ENCODE data around the gene PHACTR3. TPM values are rescaled to one million over a fixed set of nuclear protein-coding genes. Genes with fewer than 3 reads are reported as not detected.

PHACTR3 gene
- total RNA-seq, 3 donors from 2014 or later = 0.11 TPM; not detected in 2

GRCh38 chr20:59667981-59668515, 63.7 kb downstream of the PHACTR3 start:
- H3K4me1 Mint-ChIP-seq (ENCODE audit: low read depth) = no peaks in the 10 kb centered on the region
- H3K4me3 Mint-ChIP-seq = no peak overlapping the region
- H3K36me3 Mint-ChIP-seq (ENCODE audit: insufficient read depth) = no peaks in the 10 kb centered on the region
- no peaks in the 10 kb centered on the region for H3K9me3 Mint-ChIP-seq
- peaks cover 5% of the 10 kb centered on the region for H3K27me3 Mint-ChIP-seq (ENCODE audit: low read depth)
- no peak for DNase-seq
- ATAC-seq = no peak

- Mint-ChIP-seq H3K27me3 (ENCODE audit: low read depth) (peaks cover 7% of the 10 kb centered on the region), H3K4me3 (no peak overlapping the region), H3K36me3 (ENCODE audit: insufficient read depth) (no peaks in the 10 kb centered on the region), H3K9me3 (no peaks in the 10 kb centered on the region), H3K4me1 (ENCODE audit: low read depth) (no peaks in the 10 kb centered on the region)
- ATAC-seq = no peak
- no peak for DNase-seq
These were observed 64.8 kb downstream of the PHACTR3 start for GRCh38 chr20:59668926-59669850.

GRCh38 chr20:59670786-59671492, 66.6 kb downstream of the PHACTR3 start:
- no peak for ATAC-seq
- peaks cover 9% of the 10 kb centered on the region for H3K27me3 Mint-ChIP-seq (ENCODE audit: low read depth)
- H3K4me3 Mint-ChIP-seq = no peak overlapping the region
- DNase-seq = no peak
- H3K36me3 Mint-ChIP-seq (ENCODE audit: insufficient read depth) = no peaks in the 10 kb centered on the region
- H3K9me3 Mint-ChIP-seq = no peaks in the 10 kb centered on the region
- no peaks in the 10 kb centered on the region for H3K4me1 Mint-ChIP-seq (ENCODE audit: low read depth)

- H3K4me1 Mint-ChIP-seq (ENCODE audit: low read depth) = no peaks in the 10 kb centered on the region
- no peaks in the 10 kb centered on the region for H3K9me3 Mint-ChIP-seq
- ATAC-seq = no peak
- H3K36me3 Mint-ChIP-seq (ENCODE audit: insufficient read depth) = no peaks in the 10 kb centered on the region
- H3K27me3 Mint-ChIP-seq (ENCODE audit: low read depth) = peaks cover 13% of the 10 kb centered on the region
- no peak for DNase-seq
- no peak overlapping the region for H3K4me3 Mint-ChIP-seq
These were observed 67.5 kb downstream of the PHACTR3 start for GRCh38 chr20:59671661-59672471.

GRCh38 chr20:59672576-59672975, 68.2 kb downstream of the PHACTR3 start:
- DNase-seq (no peak), ATAC-seq (no peak)
- H3K4me3 Mint-ChIP-seq = no peak overlapping the region
- no peaks in the 10 kb centered on the region for H3K9me3 Mint-ChIP-seq
- no peaks in the 10 kb centered on the region for H3K36me3 Mint-ChIP-seq (ENCODE audit: insufficient read depth)
- H3K4me1 Mint-ChIP-seq (ENCODE audit: low read depth) = no peaks in the 10 kb centered on the region
- peaks cover 15% of the 10 kb centered on the region for H3K27me3 Mint-ChIP-seq (ENCODE audit: low read depth)

- Mint-ChIP-seq H3K9me3 (no peaks in the 10 kb centered on the region), H3K4me3 (no peak overlapping the region), H3K27me3 (ENCODE audit: low read depth) (peaks cover 21% of the 10 kb centered on the region), H3K36me3 (ENCODE audit: insufficient read depth) (no peaks in the 10 kb centered on the region), H3K4me1 (ENCODE audit: low read depth) (no peaks in the 10 kb centered on the region)
- no peak for DNase-seq
- ATAC-seq = no peak
These were observed 69.1 kb downstream of the PHACTR3 start for GRCh38 chr20:59673288-59673997.

GRCh38 chr20:59673998-59674445, 69.7 kb downstream of the PHACTR3 start:
- ATAC-seq = no peak
- Mint-ChIP-seq H3K4me1 (ENCODE audit: low read depth) (no peaks in the 10 kb centered on the region), H3K9me3 (no peaks in the 10 kb centered on the region), H3K36me3 (ENCODE audit: insufficient read depth) (no peaks in the 10 kb centered on the region), H3K27me3 (ENCODE audit: low read depth) (peaks cover 23% of the 10 kb centered on the region), H3K4me3 (no peak overlapping the region)
- DNase-seq = no peak

- Mint-ChIP-seq H3K4me1 (ENCODE audit: low read depth) (no peaks in the 10 kb centered on the region), H3K27me3 (ENCODE audit: low read depth) (peaks cover 23% of the 10 kb centered on the region), H3K36me3 (ENCODE audit: insufficient read depth) (no peaks in the 10 kb centered on the region), H3K4me3 (no peak overlapping the region), H3K9me3 (no peaks in the 10 kb centered on the region)
- no peak for DNase-seq
- no peak for ATAC-seq
These were observed 71.9 kb downstream of the PHACTR3 start for GRCh38 chr20:59676126-59676850.

GRCh38 chr20:59676851-59677182, 72.5 kb downstream of the PHACTR3 start:
- ATAC-seq (no peak), DNase-seq (no peak)
- H3K9me3 Mint-ChIP-seq = no peaks in the 10 kb centered on the region
- no peaks in the 10 kb centered on the region for H3K4me1 Mint-ChIP-seq (ENCODE audit: low read depth)
- peaks cover 23% of the 10 kb centered on the region for H3K27me3 Mint-ChIP-seq (ENCODE audit: low read depth)
- no peak overlapping the region for H3K4me3 Mint-ChIP-seq
- no peaks in the 10 kb centered on the region for H3K36me3 Mint-ChIP-seq (ENCODE audit: insufficient read depth)

GRCh38 chr20:59677586-59677985, 73.2 kb downstream of the PHACTR3 start:
- Mint-ChIP-seq H3K36me3 (ENCODE audit: insufficient read depth) (no peaks in the 10 kb centered on the region), H3K4me1 (ENCODE audit: low read depth) (no peaks in the 10 kb centered on the region), H3K27me3 (ENCODE audit: low read depth) (peaks cover 22% of the 10 kb centered on the region), H3K4me3 (no peak overlapping the region), H3K9me3 (no peaks in the 10 kb centered on the region)
- ATAC-seq (no peak), DNase-seq (no peak)

- H3K4me1 Mint-ChIP-seq (ENCODE audit: low read depth) = no peaks in the 10 kb centered on the region
- no peak overlapping the region for H3K4me3 Mint-ChIP-seq
- no peaks in the 10 kb centered on the region for H3K9me3 Mint-ChIP-seq
- no peak for DNase-seq
- H3K27me3 Mint-ChIP-seq (ENCODE audit: low read depth) = peaks cover 21% of the 10 kb centered on the region
- ATAC-seq = no peak
- H3K36me3 Mint-ChIP-seq (ENCODE audit: insufficient read depth) = no peaks in the 10 kb centered on the region
These were observed 73.9 kb downstream of the PHACTR3 start for GRCh38 chr20:59678288-59678687.

- no peaks in the 10 kb centered on the region for H3K9me3 Mint-ChIP-seq
- no peaks in the 10 kb centered on the region for H3K4me1 Mint-ChIP-seq (ENCODE audit: low read depth)
- H3K4me3 Mint-ChIP-seq = no peak overlapping the region
- no peak for DNase-seq
- no peaks in the 10 kb centered on the region for H3K36me3 Mint-ChIP-seq (ENCODE audit: insufficient read depth)
- ATAC-seq = no peak
- H3K27me3 Mint-ChIP-seq (ENCODE audit: low read depth) = peaks cover 18% of the 10 kb centered on the region
These were observed 74.6 kb downstream of the PHACTR3 start for GRCh38 chr20:59678951-59679350.

- ATAC-seq (no peak), DNase-seq (no peak)
- no peaks in the 10 kb centered on the region for H3K4me1 Mint-ChIP-seq (ENCODE audit: low read depth)
- H3K9me3 Mint-ChIP-seq = no peaks in the 10 kb centered on the region
- H3K36me3 Mint-ChIP-seq (ENCODE audit: insufficient read depth) = no peaks in the 10 kb centered on the region
- H3K4me3 Mint-ChIP-seq = no peak overlapping the region
- peaks cover 17% of the 10 kb centered on the region for H3K27me3 Mint-ChIP-seq (ENCODE audit: low read depth)
These were observed 75.9 kb downstream of the PHACTR3 start for GRCh38 chr20:59680148-59680650.

Measured in activated T-cell treated with anti-CD3 and anti-CD28 coated beads, Interleukin-2, amount 50 U/mL, for 4 hours (primary cell).